Kidney epithelial cell (primary cell): ENCODE data around the gene ZSCAN31. TPM values are rescaled to one million over a fixed set of nuclear protein-coding genes. Genes with fewer than 3 reads are reported as not detected.
"Not testable (repeated sequence)": the region's sequence is repeated elsewhere in the genome, so short reads cannot be mapped to it uniquely, and the experiment has no call there.

ENCODE experiments used
- DNase-seq: peaks from one replicate; pipeline ENCODE4 v3.0.0-alpha.2; 2010; ENCODE audit warnings: low read depth
- H3K27me3 ChIP-seq: 2 replicates; pipeline ENCODE4 v1.6.0; 2011; ENCODE audit warnings: low read length; ENCODE audit not compliant: control insufficient read depth, insufficient read depth
- H3K36me3 ChIP-seq: 2 replicates; pipeline ENCODE4 v1.5.1; 2011; ENCODE audit warnings: low read length; ENCODE audit not compliant: control insufficient read depth, insufficient read depth
- H3K4me3 ChIP-seq: 2 replicates; pipeline ENCODE4 v1.5.1; 2011; ENCODE audit warnings: low read depth, mild to moderate bottlenecking, control low read depth, low read length
- total RNA-seq: library from RNA; depleted of rRNA; stranded (reverse); fragments of >200 nt; gene quantifications from 2 replicates; pipeline ENCODE4 v1.2.3, GENCODE V29; 2015
- TF ChIP-seq, protein P1 (sequence below): IDR thresholded peaks from 2 replicates; pipeline ENCODE4 v1.5.1; 2011; ENCODE audit warnings: mild to moderate bottlenecking, moderate library complexity, low read length, control low read depth, inconsistent platforms; ENCODE audit not compliant: insufficient read depth, poor library complexity, severe bottlenecking

ZSCAN31 gene
- total RNA-seq, 1 donor from 2014 or later = 4.0 TPM

DNA sequence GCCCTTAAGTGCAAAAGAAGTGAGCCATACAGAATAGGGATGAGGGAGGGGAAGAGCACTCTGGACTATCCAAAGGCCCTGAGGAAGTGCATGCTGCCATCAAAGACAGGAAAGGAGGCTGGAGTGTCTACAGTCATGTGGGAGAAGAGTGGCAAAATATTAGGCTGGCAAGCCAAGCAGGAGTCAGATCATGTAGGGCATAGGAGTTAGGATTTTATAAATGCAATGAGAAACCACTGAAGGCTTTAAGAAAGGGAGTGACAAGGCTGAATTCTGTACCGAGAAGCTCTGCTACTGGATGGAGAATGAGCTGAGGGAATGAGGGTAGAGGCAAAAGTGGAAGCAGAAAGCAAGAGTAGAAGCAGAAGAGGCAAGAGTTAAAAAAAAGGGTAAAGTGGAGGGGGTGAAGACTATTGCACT, 2.3 kb downstream of the ZSCAN31 start:
- no peak for DNase-seq
- no peaks in the 10 kb centered on the region for H3K27me3 ChIP-seq
- H3K4me3 ChIP-seq = no peak overlapping the region
- no peaks in the 10 kb centered on the region for H3K36me3 ChIP-seq
- TF ChIP-seq, protein P1, sequence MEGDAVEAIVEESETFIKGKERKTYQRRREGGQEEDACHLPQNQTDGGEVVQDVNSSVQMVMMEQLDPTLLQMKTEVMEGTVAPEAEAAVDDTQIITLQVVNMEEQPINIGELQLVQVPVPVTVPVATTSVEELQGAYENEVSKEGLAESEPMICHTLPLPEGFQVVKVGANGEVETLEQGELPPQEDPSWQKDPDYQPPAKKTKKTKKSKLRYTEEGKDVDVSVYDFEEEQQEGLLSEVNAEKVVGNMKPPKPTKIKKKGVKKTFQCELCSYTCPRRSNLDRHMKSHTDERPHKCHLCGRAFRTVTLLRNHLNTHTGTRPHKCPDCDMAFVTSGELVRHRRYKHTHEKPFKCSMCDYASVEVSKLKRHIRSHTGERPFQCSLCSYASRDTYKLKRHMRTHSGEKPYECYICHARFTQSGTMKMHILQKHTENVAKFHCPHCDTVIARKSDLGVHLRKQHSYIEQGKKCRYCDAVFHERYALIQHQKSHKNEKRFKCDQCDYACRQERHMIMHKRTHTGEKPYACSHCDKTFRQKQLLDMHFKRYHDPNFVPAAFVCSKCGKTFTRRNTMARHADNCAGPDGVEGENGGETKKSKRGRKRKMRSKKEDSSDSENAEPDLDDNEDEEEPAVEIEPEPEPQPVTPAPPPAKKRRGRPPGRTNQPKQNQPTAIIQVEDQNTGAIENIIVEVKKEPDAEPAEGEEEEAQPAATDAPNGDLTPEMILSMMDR = no peak

DNA sequence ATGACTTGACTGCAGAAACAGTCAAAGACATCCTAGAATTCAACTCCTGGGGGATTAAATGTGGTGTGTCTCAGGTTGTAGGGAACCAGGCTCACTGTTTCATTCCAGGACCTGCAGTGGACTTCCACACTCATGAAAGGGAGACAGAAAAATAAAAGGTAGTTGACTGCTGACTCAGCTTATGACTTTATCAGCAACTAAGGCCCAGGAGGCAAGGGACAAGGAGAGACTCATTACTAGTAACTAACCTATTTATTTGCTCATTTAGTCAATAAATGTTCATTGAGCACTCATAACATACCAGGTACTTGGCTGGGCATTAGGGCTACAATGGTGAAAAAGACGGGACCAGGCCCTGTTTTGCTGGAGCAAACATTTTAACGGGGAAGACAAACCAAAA, 2.9 kb downstream of the ZSCAN31 start:
- Histone ChIP-seq H3K36me3 (no peaks in the 10 kb centered on the region), H3K4me3 (no peak overlapping the region), H3K27me3 (no peaks in the 10 kb centered on the region)
- TF ChIP-seq, protein P1 = no peak
- DNase-seq = no peak

DNA sequence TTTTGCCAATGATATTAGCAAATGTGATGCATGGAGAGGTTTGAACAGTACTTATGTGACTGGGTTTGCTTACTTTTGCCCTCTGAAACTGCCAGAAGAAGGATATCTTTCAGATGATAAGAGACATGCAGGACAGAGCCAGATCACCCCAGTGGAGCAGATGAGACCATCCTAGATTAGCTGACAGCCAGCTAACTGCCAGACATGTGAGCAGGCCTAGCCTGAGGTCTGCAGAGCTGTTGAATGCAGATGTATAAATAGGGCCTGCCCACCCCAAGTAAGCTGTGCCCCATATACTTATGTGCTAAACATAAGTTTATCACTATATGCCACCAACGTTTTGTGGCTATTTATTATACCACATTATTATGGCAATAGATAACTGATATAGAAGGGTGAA, 5.9 kb downstream of the ZSCAN31 start:
- TF ChIP-seq, protein P1 = no peak
- no peak for DNase-seq
- H3K4me3 ChIP-seq = no peak overlapping the region
- no peaks in the 10 kb centered on the region for H3K36me3 ChIP-seq
- H3K27me3 ChIP-seq = no peaks in the 10 kb centered on the region

DNA sequence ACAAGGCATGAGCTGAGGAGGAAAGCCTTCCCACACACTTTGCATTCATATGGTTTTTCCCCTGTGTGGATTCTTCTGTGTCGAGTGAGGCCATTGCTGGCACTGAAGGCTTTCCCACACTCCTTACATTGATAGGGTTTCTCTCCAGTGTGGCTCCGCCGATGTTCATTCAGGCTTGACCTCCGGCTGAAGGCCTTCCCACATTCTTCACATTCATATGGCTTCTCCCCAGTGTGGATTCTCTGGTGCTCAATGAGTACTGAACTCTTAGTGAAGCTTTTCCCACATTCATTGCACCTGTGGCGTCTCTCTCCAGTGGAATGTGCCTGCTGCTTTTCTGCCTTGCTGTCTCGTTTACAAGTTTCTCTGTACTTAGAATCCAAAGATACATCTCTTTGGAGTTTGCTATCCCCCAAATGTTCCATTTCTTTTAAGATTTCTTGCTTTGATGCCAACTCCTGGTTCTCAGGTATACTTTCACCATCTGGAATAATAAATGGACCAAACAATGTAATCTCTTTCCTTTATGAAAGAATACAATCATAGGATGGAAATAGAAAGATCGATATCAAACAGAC, 9.5 kb downstream of the ZSCAN31 start:
- Histone ChIP-seq H3K27me3 (no peaks in the 10 kb centered on the region), H3K4me3 (no peak overlapping the region), H3K36me3 (no peaks in the 10 kb centered on the region)
- DNase-seq = no peak
- TF ChIP-seq, protein P1 = no peak

DNA sequence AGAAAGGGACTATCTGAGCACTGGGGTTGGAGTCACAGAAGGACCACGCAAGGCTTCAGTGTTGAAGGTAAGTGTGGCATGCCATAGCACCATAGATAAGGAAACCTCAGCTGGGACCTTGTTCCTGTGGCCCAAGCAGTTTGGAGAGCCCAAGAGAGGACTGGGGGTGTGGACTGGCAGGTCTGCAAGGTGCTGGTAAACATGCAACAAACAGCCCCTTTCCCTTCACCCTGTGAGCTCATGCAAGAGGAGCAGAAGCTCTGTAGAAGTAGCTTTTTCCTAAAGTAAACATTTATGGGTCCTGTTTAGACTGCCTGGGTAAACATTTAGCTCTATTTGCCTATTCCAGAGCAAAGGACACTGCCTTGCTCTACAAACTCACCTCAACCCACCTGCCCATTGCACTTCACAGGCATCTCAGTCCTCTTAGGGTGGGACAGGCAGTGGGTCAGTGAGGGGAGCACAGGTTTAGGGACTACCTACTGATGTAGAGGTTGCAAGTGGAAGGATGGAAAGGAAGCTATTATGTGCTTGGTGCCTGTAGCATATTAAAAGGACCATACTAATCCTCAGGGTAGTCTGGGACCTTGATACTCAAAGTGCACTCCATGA, 12.0 kb downstream of the ZSCAN31 start:
- Histone ChIP-seq H3K36me3 (no peaks in the 10 kb centered on the region), H3K27me3 (no peaks in the 10 kb centered on the region), H3K4me3 (no peak overlapping the region)
- DNase-seq = no peak
- TF ChIP-seq, protein P1 = no peak

DNA sequence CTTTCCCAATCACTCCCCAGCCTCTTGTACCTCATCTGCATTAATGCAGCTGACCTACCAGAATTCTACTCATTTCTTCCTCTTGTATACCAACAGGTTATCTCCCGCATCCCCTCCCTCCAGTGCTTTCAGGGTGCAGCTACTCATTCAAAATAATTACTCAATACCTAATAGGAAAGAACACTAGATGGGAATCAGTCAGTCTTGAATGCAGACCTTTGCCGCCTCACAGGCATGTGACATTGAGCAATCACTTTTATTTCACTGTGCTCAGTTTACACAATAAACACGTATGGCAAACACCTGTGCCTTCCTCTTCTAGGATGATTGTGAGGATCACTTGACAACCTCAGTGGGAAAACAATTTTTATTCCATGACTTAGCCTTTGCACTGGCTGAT, 13.3 kb downstream of the ZSCAN31 start:
- TF ChIP-seq, protein P1 = no peak
- Histone ChIP-seq H3K36me3 (no peaks in the 10 kb centered on the region), H3K27me3 (no peaks in the 10 kb centered on the region), H3K4me3 (no peak overlapping the region)
- no peak for DNase-seq

DNA sequence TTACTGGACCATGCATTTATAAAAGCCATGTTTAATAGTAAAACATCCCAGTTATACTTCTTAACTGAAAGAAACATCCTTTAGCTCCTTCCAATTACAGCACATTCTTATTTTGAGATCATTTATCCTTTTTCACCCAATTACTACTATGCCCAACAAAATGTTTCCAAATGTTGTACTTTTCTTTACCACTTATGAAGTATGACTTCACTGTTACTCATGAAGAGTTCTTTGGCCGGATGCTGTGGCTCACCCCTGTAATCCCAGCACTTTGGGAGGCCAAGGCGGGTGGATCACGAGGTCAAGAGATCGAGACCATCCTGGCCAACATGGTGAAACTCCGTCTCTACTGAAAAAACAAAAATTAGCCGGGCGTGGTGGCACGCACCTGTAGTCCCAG, 18.1 kb downstream of the ZSCAN31 start:
- not testable (repeated sequence) for H3K4me3 ChIP-seq, DNase-seq, H3K27me3 ChIP-seq, H3K36me3 ChIP-seq
